PC-3 (cell line): ENCODE data around the gene CFLAR. TPM values are rescaled to one million over a fixed set of nuclear protein-coding genes. Genes with fewer than 3 reads are reported as not detected.
A peak's percentile ranks its signal among the peaks of the same experiment; 100 is the strongest.

Experiments used
- ATAC-seq: fragments of 200-7000 bp; cut with Tn5 transposase; 2 replicates; pipeline ENCODE4 v1.9.1; 2020; ENCODE audit warnings: mild to moderate bottlenecking, moderate library complexity
- BruUV-seq: library from RNA; stranded (reverse); fragments of 400-500 nt; replicated peaks from 2 replicates; lab custom pipeline; 2021; lab: Mats Ljungman, UMichigan
- CTCF ChIA-PET: fragments of 300-600 bp; sonication (Branson Sonifier 250); formaldehyde crosslinking; loops from one replicate; lab custom pipeline; 2022; ENCODE audit warnings: antibody characterized with exemption; lab: Charles Lee
- POLR2A ChIA-PET: fragments of 300-600 bp; sonication (Branson Sonifier 250); formaldehyde crosslinking; loops from one replicate; lab custom pipeline; 2022; ENCODE audit warnings: antibody characterized with exemption; ENCODE audit not compliant: unreplicated experiment; lab: Charles Lee
- DNase-seq: peaks from one replicate; pipeline ENCODE4 v3.0.0-alpha.2; 2015
- H2AFZ ChIP-seq: fragments of 300-600 bp; sonication (generic); 2 replicates; pipeline ENCODE4 v1.6.0; 2016; ENCODE audit warnings: antibody characterized with exemption, low read length
- H3F3A ChIP-seq: fragments of 300-600 bp; sonication (generic); one replicate; pipeline ENCODE4 v1.6.0; 2017; ENCODE audit warnings: antibody characterized with exemption, low read length, control low read depth, mild to moderate bottlenecking; ENCODE audit not compliant: unreplicated experiment
- H3K27ac ChIP-seq: fragments of 300-600 bp; sonication (generic); 2 replicates; pipeline ENCODE4 v1.5.1; 2016; ENCODE audit warnings: mild to moderate bottlenecking, low read length
- H3K27me3 ChIP-seq: fragments of 300-600 bp; sonication (generic); 2 replicates; pipeline ENCODE4 v1.6.1; 2016; ENCODE audit warnings: low read length, mixed read lengths
- H3K36me3 ChIP-seq: fragments of 300-600 bp; sonication (generic); 2 replicates; pipeline ENCODE4 v1.6.1; 2016; ENCODE audit warnings: low read depth, mixed run types, low read length, mixed read lengths
- H3K4me1 ChIP-seq: fragments of 300-600 bp; sonication (generic); 2 replicates; pipeline ENCODE4 v1.5.1; 2016; ENCODE audit warnings: low read length; ENCODE audit not compliant: insufficient read depth
- H3K4me2 ChIP-seq: fragments of 300-600 bp; sonication (generic); 2 replicates; pipeline ENCODE4 v1.6.0; 2016; ENCODE audit warnings: low read length
- H3K4me3 ChIP-seq: fragments of 300-600 bp; sonication (generic); 2 replicates; pipeline ENCODE4 v1.5.1; 2016; ENCODE audit warnings: mild to moderate bottlenecking, low read length, mixed read lengths
- H3K79me2 ChIP-seq: fragments of 300-600 bp; sonication (generic); 2 replicates; pipeline ENCODE4 v1.6.1; 2017; ENCODE audit warnings: low read length, mixed read lengths
- H3K9ac ChIP-seq: fragments of 300-600 bp; sonication (generic); 2 replicates; pipeline ENCODE4 v1.6.0; 2016; ENCODE audit warnings: mild to moderate bottlenecking, low read length
- H3K9me2 ChIP-seq: fragments of 300-600 bp; sonication (generic); replicated peaks from 2 replicates; pipeline ENCODE4 v1.6.1; 2016; ENCODE audit warnings: mixed run types, low read length, mixed read lengths
- H3K9me3 ChIP-seq: fragments of 300-600 bp; sonication (generic); 2 replicates; pipeline ENCODE4 v1.6.1; 2016; ENCODE audit warnings: low read length, mixed read lengths
- H4K20me1 ChIP-seq: fragments of 300-600 bp; sonication (generic); 2 replicates; pipeline ENCODE4 v1.6.1; 2016; ENCODE audit warnings: low read length, mixed read lengths
- intact Hi-C: fragments of 100-400 bp; cut with micrococcal nuclease; formaldehyde crosslinking; loops from 2 replicates; pipeline ENCODE4 v1.9.0; 2023
- total RNA-seq: library from RNA; depleted of rRNA; stranded (reverse); fragments of >200 nt; gene quantifications from 2 replicates; pipeline ENCODE4 v1.2.3, GENCODE V29; 2014; rRNA removed
- TF ChIP-seq, protein P1 (sequence below): fragments of 300-600 bp; sonication (generic); conservative IDR thresholded peaks from 2 replicates; pipeline ENCODE4 v1.5.1; 2017; ENCODE audit warnings: antibody characterized with exemption, low read depth, mild to moderate bottlenecking, low read length

The CFLAR gene
- total RNA-seq, 1 experiment from 2014 or later = 33.5 TPM

DNA sequence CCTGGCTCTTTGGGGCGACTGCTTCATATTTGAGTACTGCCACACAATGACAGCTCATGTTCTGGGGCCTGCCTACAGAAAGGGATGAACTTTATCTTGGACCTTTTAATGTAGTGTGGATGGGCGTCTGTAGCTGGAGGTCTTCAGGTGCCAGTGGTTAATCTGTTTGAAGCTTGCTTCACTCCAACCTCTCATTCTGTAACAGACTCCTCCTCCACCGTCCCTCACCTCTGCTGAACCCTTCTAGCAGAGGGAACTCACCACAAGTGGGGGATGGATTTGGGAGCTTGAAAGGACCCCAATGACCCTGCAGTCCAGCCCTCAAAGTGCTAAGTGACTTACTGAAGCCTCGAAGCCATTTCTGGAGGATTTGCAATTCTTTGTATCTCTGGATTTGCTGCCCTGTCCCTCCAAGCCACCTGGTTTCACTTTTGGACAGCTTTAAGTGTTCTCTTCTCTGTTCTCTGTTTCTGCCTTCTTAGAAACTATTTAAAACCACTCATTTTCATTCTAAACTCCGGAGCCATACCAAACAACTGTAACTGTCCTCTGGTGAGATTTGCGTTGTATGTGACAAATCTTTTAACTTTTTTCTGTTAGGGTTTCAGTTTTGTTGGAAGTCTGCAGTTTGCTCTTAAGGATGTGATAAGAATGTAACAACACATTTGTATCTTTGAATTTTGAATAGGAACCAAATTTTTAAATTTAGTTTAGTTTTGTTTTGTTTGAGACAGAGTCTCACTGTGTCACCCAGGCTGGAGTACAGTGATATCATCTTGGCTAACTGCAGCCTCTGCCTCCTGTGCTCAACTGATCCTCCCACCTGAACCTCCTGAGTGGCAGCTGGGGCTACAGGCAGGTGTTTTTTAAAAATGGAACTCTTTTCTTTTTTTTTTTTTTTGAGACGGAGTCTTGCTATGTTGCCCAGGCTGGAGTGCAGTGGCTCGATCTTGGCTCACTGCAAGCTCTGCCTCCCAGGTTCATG, 107.4 kb downstream of the CFLAR start:
- CTCF ChIA-PET = no interaction called here
- H3K4me1 ChIP-seq = peaks cover 16% of the 10 kb centered on the region
- H4K20me1 ChIP-seq = no peaks in the 10 kb centered on the region
- BruUV-seq = no TSS peak
- H3K27me3 ChIP-seq = no peaks in the 10 kb centered on the region
- H2AFZ ChIP-seq = no peak overlapping the region
- ATAC-seq = no peak
- intact Hi-C loops = no loop called here
- no peaks in the 10 kb centered on the region for H3K79me2 ChIP-seq
- no peak overlapping the region for H3K4me3 ChIP-seq
- no peaks in the 10 kb centered on the region for H3F3A ChIP-seq
- TF ChIP-seq, protein P1, sequence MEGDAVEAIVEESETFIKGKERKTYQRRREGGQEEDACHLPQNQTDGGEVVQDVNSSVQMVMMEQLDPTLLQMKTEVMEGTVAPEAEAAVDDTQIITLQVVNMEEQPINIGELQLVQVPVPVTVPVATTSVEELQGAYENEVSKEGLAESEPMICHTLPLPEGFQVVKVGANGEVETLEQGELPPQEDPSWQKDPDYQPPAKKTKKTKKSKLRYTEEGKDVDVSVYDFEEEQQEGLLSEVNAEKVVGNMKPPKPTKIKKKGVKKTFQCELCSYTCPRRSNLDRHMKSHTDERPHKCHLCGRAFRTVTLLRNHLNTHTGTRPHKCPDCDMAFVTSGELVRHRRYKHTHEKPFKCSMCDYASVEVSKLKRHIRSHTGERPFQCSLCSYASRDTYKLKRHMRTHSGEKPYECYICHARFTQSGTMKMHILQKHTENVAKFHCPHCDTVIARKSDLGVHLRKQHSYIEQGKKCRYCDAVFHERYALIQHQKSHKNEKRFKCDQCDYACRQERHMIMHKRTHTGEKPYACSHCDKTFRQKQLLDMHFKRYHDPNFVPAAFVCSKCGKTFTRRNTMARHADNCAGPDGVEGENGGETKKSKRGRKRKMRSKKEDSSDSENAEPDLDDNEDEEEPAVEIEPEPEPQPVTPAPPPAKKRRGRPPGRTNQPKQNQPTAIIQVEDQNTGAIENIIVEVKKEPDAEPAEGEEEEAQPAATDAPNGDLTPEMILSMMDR = no peak
- no peaks in the 10 kb centered on the region for H3K36me3 ChIP-seq
- H3K27ac ChIP-seq = no peak overlapping the region
- H3K4me2 ChIP-seq = 0 out of 2 replicates have a peak overlapping the region, but pooled peaks have one; percentile 31
- H3K9me2 ChIP-seq = no peaks in the 10 kb centered on the region
- H3K9ac ChIP-seq = no peak overlapping the region
- DNase-seq = no peak
- POLR2A ChIA-PET = no interaction called here
- no peaks in the 10 kb centered on the region for H3K9me3 ChIP-seq

Other genes with a start within 250 kb of the CFLAR start
- gene PPIL3, start 227.1 kb upstream of the CFLAR start, total RNA-seq = 25.9 and 37.1 TPM in 2 replicates
- 63.1 and 81.5 TPM in 2 replicates for gene NIF3L1, start 226.8 kb upstream of the CFLAR start, total RNA-seq
- 17.7 and 25.9 TPM in 2 replicates for gene ORC2, start 152.5 kb upstream of the CFLAR start, total RNA-seq
- 3.6 and 5.5 TPM in 2 replicates for gene HYCC2, start 44.5 kb upstream of the CFLAR start, total RNA-seq
- 154 and 176 TPM in 2 replicates for gene NDUFB3, start 44.2 kb upstream of the CFLAR start, total RNA-seq
- gene CASP10, start 67.0 kb downstream of the CFLAR start, total RNA-seq = 1.3 and 4.2 TPM in 2 replicates
- gene CASP8, start 144.4 kb downstream of the CFLAR start, total RNA-seq = 22.2 and 29.4 TPM in 2 replicates
- 0.26 and 5.9 TPM in 2 replicates for gene FLACC1, start 241.2 kb downstream of the CFLAR start, total RNA-seq